Measurements from ENCODE around the gene DPYSL3. TPM values are rescaled to one million over a fixed set of nuclear protein-coding genes. Genes with fewer than 3 reads are reported as not detected.

Gene DPYSL3
- total RNA-seq, 4 donors from 2014 or later, result 121 to 213 (median 168) TPM

GRCh38 chr5:147426640-147427327 is 83.1 kb downstream of the DPYSL3 start:
- no peaks in the 10 kb centered on the region for H3K36me3 ChIP-seq
- TF ChIP-seq POLR2A (IDR thresholded peaks at IDR 0.05) (no peak), CTCF (IDR thresholded peaks at IDR 0.05) (no peak)
- H3K9me3 ChIP-seq, result no peaks in the 10 kb centered on the region
- H3K27me3 ChIP-seq, result no peaks in the 10 kb centered on the region
- intact Hi-C loops (cut with DNase I; ENCODE audit: low total_unique reads), result no loop called here
- peaks cover 3 to 10% of the 10 kb centered on the region in 2 donors for H3K4me1 ChIP-seq
- no peak overlapping the region for H3K27ac ChIP-seq
- no peak overlapping the region for H3K4me3 ChIP-seq
- no peak for DNase-seq

- H3K4me1 ChIP-seq, result no peaks in the 10 kb centered on the region
- no peaks in the 10 kb centered on the region for H3K9me3 ChIP-seq
- no peak for DNase-seq
- H3K27me3 ChIP-seq, result no peaks in the 10 kb centered on the region
- no peaks in the 10 kb centered on the region for H3K36me3 ChIP-seq
- intact Hi-C loops (cut with DNase I; ENCODE audit: low total_unique reads), result no loop called here
- no peak overlapping the region for H3K4me3 ChIP-seq
- TF ChIP-seq POLR2A (IDR thresholded peaks at IDR 0.05) (no peak), CTCF (IDR thresholded peaks at IDR 0.05) (no peak)
- H3K27ac ChIP-seq, result no peak overlapping the region
Measured at GRCh38 chr5:147418613-147419012, 91.3 kb downstream of the DPYSL3 start.

- Histone ChIP-seq H3K4me3 (no peak overlapping the region), H3K27ac (peak overlapping the region in 1 of 2 donors; percentile 18), H3K36me3 (no peaks in the 10 kb centered on the region), H3K27me3 (no peaks in the 10 kb centered on the region), H3K9me3 (no peaks in the 10 kb centered on the region), H3K4me1 (no peaks in the 10 kb centered on the region)
- DNase-seq, result peak in 1 of 2 donors; percentile 30
- TF ChIP-seq POLR2A (IDR thresholded peaks at IDR 0.05), result no peak
- no peak for TF ChIP-seq CTCF (IDR thresholded peaks at IDR 0.05)
- intact Hi-C loops (cut with DNase I; ENCODE audit: low total_unique reads), result no loop called here
Measured at GRCh38 chr5:147417135-147417813, 92.6 kb downstream of the DPYSL3 start.

GRCh38 chr5:147415651-147416050 is 94.2 kb downstream of the DPYSL3 start:
- no peaks in the 10 kb centered on the region for H3K9me3 ChIP-seq
- TF ChIP-seq POLR2A (IDR thresholded peaks at IDR 0.05) (no peak), CTCF (IDR thresholded peaks at IDR 0.05) (no peak)
- H3K36me3 ChIP-seq, result no peaks in the 10 kb centered on the region
- H3K4me1 ChIP-seq, result peaks cover 0 to 9% of the 10 kb centered on the region in 2 donors
- H3K27me3 ChIP-seq, result no peaks in the 10 kb centered on the region
- H3K4me3 ChIP-seq, result no peak overlapping the region
- DNase-seq, result no peak
- intact Hi-C loops (cut with DNase I; ENCODE audit: low total_unique reads), result no loop called here
- no peak overlapping the region for H3K27ac ChIP-seq

GRCh38 chr5:147413266-147413665 is 96.6 kb downstream of the DPYSL3 start:
- no peak for DNase-seq
- H3K9me3 ChIP-seq, result no peaks in the 10 kb centered on the region
- TF ChIP-seq CTCF (IDR thresholded peaks at IDR 0.05), result no peak
- no peak for TF ChIP-seq POLR2A (IDR thresholded peaks at IDR 0.05)
- peaks cover 0 to 14% of the 10 kb centered on the region in 2 donors for H3K4me1 ChIP-seq
- no peak overlapping the region for H3K4me3 ChIP-seq
- no peaks in the 10 kb centered on the region for H3K36me3 ChIP-seq
- H3K27me3 ChIP-seq, result no peaks in the 10 kb centered on the region
- intact Hi-C loops (cut with DNase I; ENCODE audit: low total_unique reads), result no loop called here
- peak overlapping the region; percentile 79 to 83 for H3K27ac ChIP-seq
